ENCODE measurements around the gene CASKIN1. TPM values are rescaled to one million over a fixed set of nuclear protein-coding genes. Genes with fewer than 3 reads are reported as not detected.
A peak's percentile ranks its signal among the peaks of the same experiment; 100 is the strongest.

CASKIN1 gene
- total RNA-seq, 2 donors from 2014 or later = 0.66 to 0.78 TPM

DNA sequence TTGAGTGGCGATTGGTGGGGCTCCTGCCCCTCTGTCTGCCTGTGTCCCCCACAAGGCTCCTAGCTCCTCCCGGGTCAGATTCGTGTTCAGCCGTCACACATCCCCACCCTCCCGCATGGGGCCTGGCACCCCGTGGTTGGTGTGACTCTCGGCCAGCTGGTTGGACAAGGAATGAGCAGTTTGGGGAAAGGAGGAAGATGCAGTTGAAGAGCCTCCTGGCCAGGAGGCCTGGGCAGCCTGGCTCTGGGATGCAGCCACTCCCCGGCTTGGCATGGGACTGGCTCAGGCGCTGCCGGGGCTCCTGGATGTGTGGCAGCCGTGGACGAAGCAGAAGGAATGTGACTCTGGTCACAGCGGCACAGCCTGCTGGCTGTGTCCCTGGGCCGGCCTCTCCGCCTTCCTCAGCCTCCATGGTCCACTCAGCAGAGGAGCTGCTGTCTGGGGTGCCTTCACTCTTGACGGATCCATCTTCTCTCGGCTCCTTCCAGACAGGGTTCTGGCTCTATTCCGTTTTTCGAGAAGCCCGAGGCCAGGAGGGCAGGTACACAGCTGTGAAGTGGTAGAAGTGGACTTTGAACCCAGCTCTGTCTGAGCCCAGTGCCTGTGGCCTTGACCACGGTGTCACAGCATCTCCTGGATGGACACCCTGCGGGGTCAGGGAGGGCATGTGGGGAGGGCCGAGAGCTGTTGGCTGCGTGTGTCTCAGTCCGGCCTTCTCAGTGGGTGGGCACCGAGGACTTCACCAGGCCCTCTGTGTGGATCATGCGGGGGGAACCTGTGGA, 38.7 kb downstream of the CASKIN1 start:
- H3K4me1 ChIP-seq = peaks cover 52% of the 10 kb centered on the region
- TF ChIP-seq, protein P1, sequence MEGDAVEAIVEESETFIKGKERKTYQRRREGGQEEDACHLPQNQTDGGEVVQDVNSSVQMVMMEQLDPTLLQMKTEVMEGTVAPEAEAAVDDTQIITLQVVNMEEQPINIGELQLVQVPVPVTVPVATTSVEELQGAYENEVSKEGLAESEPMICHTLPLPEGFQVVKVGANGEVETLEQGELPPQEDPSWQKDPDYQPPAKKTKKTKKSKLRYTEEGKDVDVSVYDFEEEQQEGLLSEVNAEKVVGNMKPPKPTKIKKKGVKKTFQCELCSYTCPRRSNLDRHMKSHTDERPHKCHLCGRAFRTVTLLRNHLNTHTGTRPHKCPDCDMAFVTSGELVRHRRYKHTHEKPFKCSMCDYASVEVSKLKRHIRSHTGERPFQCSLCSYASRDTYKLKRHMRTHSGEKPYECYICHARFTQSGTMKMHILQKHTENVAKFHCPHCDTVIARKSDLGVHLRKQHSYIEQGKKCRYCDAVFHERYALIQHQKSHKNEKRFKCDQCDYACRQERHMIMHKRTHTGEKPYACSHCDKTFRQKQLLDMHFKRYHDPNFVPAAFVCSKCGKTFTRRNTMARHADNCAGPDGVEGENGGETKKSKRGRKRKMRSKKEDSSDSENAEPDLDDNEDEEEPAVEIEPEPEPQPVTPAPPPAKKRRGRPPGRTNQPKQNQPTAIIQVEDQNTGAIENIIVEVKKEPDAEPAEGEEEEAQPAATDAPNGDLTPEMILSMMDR (IDR thresholded peaks at IDR 0.05) = no peak
- TF ChIP-seq POLR2A (IDR thresholded peaks at IDR 0.05) = no peak
- peak overlapping the region; percentile 1 to 76 (median 52) for H3K27ac ChIP-seq
- no peak overlapping the region for H3K4me3 ChIP-seq
- ATAC-seq (no peak), DNase-seq (peak in 2 of 4 donors; percentile 40 to 52)
- H3K27me3 ChIP-seq = no peaks in the 10 kb centered on the region
- no peaks in the 10 kb centered on the region for H3K36me3 ChIP-seq (replicated peaks in 1 of 2; ENCODE audit: insufficient read depth in 1 of 2, low read depth in 2 of 2)
- WGBS, 2 donors = 34 to 45% methylated on average over 6 to 27 of the region's 27 CpGs
- intact Hi-C loops (cut with DNase I) = no loop called here
- no peaks in the 10 kb centered on the region for H3K9me3 ChIP-seq

DNA sequence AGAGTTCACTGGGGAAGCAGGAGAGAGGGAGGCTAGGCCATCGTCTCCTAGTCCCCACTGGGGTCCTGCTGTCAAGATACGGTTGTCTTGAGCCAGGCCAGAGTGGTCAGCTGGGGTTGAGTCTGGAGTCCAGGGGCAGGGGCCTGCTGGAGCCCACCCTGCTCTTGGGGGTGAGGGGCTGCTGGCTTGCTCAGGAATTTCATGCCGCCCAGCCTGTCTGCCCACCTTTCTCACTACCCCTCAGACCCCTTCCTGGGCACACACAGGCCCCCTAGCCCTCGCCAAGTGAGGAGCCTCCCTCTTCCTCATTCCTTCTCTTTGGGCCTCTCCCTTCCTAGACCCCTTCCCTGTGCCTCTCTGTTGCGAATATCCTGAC, 39.6 kb downstream of the CASKIN1 start:
- TF ChIP-seq, protein P1 (IDR thresholded peaks at IDR 0.05) = no peak
- TF ChIP-seq POLR2A (IDR thresholded peaks at IDR 0.05) = no peak
- no peak overlapping the region for H3K4me3 ChIP-seq
- WGBS, 2 donors = 69 to 82% methylated on average over 5 of the region's 5 CpGs
- DNase-seq (no peak), ATAC-seq (no peak)
- H3K36me3 ChIP-seq (replicated peaks in 1 of 2; ENCODE audit: insufficient read depth in 1 of 2, low read depth in 2 of 2) = no peaks in the 10 kb centered on the region
- H3K27ac ChIP-seq = peak overlapping the region; percentile 32 to 76 (median 65)
- no peaks in the 10 kb centered on the region for H3K27me3 ChIP-seq
- no peaks in the 10 kb centered on the region for H3K9me3 ChIP-seq
- H3K4me1 ChIP-seq = peaks cover 60% of the 10 kb centered on the region
- intact Hi-C loops (cut with DNase I) = no loop called here

DNA sequence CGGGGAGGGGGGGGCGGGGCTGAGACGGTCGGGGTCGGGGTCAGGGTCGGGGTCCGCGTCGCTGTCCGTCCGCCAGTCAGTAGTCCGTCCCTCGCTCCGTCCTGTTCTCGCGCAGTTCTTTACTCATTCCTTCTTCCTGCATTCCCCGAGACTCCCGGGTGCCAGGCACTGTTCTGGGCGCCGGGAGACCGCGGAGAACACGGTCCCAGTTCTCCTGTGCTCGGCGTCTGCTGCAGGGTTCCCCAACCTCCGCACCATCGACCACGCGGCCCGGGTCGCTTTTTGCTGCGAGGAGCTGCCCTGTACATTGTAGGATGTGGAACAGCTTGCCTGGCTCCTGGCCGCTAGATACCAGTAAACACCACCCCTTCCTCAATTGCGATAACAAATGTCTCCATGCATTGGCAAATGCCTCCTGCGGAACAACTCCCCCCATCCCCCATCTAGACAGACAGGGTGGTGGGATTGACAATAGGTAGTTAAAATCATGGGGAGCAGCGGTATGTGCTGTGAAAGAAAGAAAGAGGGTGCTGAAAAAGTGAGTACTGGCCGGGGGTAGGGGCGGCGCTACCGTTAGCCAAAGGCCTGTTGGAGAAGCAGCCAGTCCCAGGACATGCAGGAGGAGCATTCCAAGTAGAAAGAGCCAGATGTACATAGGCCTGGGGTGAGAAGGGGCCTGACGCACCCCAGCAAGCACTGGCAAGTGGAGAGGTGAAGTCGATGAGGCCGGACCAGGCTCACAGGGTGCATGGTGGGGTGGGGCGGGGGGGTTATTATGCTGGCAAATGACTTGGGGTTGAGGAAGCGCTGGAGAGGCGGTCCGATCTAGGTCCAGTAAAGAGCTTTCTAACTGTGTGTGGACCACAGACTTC, 40.2 kb downstream of the CASKIN1 start:
- peak overlapping the region in 1 of 2 donors; percentile 47 for H3K4me3 ChIP-seq
- DNase-seq (peak in 1 of 4 donors; percentile 41), ATAC-seq (no peak)
- intact Hi-C loops (cut with DNase I) = no loop called here
- H3K27me3 ChIP-seq = no peaks in the 10 kb centered on the region
- H3K4me1 ChIP-seq = peaks cover 67% of the 10 kb centered on the region
- WGBS, 2 donors = 8 to 10% methylated on average over 28 to 47 of the region's 47 CpGs
- H3K9me3 ChIP-seq = no peaks in the 10 kb centered on the region
- no peaks in the 10 kb centered on the region for H3K36me3 ChIP-seq (replicated peaks in 1 of 2; ENCODE audit: insufficient read depth in 1 of 2, low read depth in 2 of 2)
- H3K27ac ChIP-seq = peak overlapping the region; percentile 58 to 77 (median 74)
- TF ChIP-seq, protein P1 (IDR thresholded peaks at IDR 0.05) = no peak
- no peak for TF ChIP-seq POLR2A (IDR thresholded peaks at IDR 0.05)

DNA sequence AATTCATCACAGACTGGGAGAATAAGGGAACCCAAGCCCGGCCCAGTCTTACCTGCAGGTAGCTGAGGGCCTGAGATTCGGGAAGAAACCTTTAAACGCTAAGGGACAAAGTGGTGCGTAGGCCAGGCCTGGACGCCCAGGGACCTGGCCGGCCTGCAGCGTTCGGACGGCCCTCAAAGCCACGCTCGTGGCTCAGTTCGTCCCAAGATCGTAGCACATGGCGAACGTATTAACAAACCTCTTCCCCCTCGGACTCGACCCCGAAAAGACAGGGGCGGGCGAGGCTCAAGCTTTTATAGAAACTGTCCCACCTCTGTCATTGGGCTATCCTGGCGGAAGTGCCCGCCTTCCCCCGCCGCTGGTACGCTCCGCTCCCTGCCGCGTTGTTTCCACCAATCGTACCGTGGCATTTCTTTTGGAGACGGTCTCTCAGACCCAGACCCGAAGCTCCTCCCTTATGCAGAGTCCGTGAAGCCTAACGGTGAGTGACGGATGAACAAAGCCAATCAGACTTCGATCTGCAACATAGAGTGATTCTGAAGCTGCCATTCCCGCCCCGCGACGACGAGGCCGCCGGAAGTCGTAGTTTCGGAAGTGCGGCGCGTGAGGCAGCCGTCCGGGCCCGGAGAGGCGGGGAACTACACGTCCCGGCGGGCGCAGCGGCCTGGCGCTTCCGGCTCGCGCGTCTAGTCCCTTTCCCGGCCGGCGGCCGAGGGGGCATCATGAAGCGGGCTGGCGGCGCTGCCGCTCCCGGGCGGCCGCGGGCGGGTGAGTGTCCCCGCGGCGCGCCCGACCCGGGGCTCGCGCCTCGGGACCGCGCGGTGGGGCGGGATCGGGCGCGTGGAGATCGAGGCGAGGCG, 41.1 kb downstream of the CASKIN1 start, which contains the start of gene TRAF7:
Gene TRAF7, plus strand, starts transcription at position 692 of the 860 bp plus-strand sequence. CDS start 8,139 bp downstream, outside the sequence.
- DNase-seq = peak; percentile 99 to 100 (median 99)
- Histone ChIP-seq H3K27me3 (no peaks in the 10 kb centered on the region), H3K4me3 (peak within 1 kb of the TSS; percentile 74 to 95), H3K4me1 (peaks cover 76% of the 10 kb centered on the region), H3K9me3 (no peaks in the 10 kb centered on the region), H3K36me3 (replicated peaks in 1 of 2; ENCODE audit: insufficient read depth in 1 of 2, low read depth in 2 of 2) (no peaks in the 10 kb centered on the region), H3K27ac (peak within 1 kb of the TSS; percentile 77 to 95 (median 85))
- intact Hi-C loops (cut with DNase I) = no loop called here
- 0% methylated on average over 19 to 92 of the region's 94 CpGs for WGBS, 2 donors
- peak; percentile 88 for ATAC-seq
- TF ChIP-seq, protein P1 (IDR thresholded peaks at IDR 0.05) = peak in 1 of 7 experiments; percentile 27
- TF ChIP-seq POLR2A (IDR thresholded peaks at IDR 0.05) = peak; percentile 97 to 100 (median 100)
